Cardiac muscle cell (in vitro differentiated cells and primary cell): ENCODE measurements around the gene ANKRD40CL. TPM values are rescaled to one million over a fixed set of nuclear protein-coding genes. Genes with fewer than 3 reads are reported as not detected.
"Not testable (repeated sequence)": the region's sequence is repeated elsewhere in the genome, so short reads cannot be mapped to it uniquely, and the experiment has no call there.

Experiments
- DNase-seq, 2 donors: peaks; one replicate each; pipeline versions ENCODE4 v3.0.0 to v3.0.0-alpha.2; 2010 to 2017; ENCODE audit warnings: low read depth in 1 of 2, low spot score in 1 of 2
- H3K27ac ChIP-seq: fragments of 200-600 bp; sonication (generic); 2 replicates; pipeline ENCODE4 v1.5.1; 2016
- H3K27me3 ChIP-seq: fragments of 200-600 bp; sonication (generic); 2 replicates; pipeline ENCODE4 v1.6.0; 2016; ENCODE audit warnings: control low read depth
- H3K36me3 ChIP-seq: fragments of 200-600 bp; sonication (generic); 2 replicates; pipeline ENCODE4 v1.5.1; 2016; ENCODE audit warnings: control low read depth
- H3K4me1 ChIP-seq: fragments of 200-600 bp; sonication (generic); 2 replicates; pipeline ENCODE4 v1.8.1; 2017; ENCODE audit warnings: low read depth, mild to moderate bottlenecking, mixed run types
- H3K4me3 ChIP-seq: fragments of 200-600 bp; sonication (generic); 2 replicates; pipeline ENCODE4 v1.5.1; 2016; ENCODE audit warnings: mild to moderate bottlenecking
- H3K9me3 ChIP-seq: fragments of 200-600 bp; sonication (generic); 2 replicates; pipeline ENCODE4 v1.5.1; 2017; ENCODE audit warnings: low read depth, mild to moderate bottlenecking, control low read depth
- CTCF ChIP-seq: IDR thresholded peaks from 2 replicates; pipeline ENCODE4 v1.5.1; 2012; ENCODE audit warnings: low read depth, mild to moderate bottlenecking, low read length
- polyA plus RNA-seq: library from polyadenylated mRNA; unstranded; fragments of >200 nt; fragmentation: Nextera tagmentation; extraction: Ambion mirVana; gene quantifications from 2 replicates; pipeline ENCODE4 v1.2.1, GENCODE V29; 2016
- total RNA-seq: library from RNA; depleted of rRNA; stranded (reverse); fragments of >200 nt; gene quantifications from 2 replicates; pipeline ENCODE4 v1.2.3, GENCODE V29; 2016

ANKRD40CL gene
- total and polyA plus RNA-seq, 2 experiments from 2014 or later: not detected

GRCh38 chr17:50808413-50808812 is 41.1 kb upstream of the ANKRD40CL start:
- Histone ChIP-seq H3K27ac (no peak overlapping the region), H3K4me3 (no peak overlapping the region), H3K4me1 (no peaks in the 10 kb centered on the region), H3K27me3 (no peaks in the 10 kb centered on the region), H3K36me3 (no peaks in the 10 kb centered on the region), H3K9me3 (no peaks in the 10 kb centered on the region)
- no peak for DNase-seq
- no peak for TF ChIP-seq CTCF

DNA sequence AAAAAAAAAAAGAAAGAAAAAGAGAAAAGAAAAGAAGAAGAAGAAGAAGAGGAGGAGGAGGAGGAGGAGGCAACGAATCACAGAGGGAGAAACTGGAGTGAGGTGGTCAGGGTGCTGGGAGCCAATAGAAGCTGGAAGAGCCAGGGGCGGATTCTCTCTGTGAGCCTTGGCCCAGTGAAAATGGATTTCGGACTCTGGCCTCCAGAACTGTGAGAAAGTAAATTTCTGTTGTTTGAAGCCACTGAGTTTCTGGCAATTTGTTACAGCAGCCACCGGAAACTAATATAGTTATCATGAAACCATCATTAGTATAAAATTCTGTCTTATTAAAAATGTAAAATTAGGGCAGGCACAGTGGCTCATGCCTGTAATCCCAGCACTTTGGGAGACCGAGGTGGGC is 40.4 kb upstream of the ANKRD40CL start:
- DNase-seq: no peak
- TF ChIP-seq CTCF: no peak

GRCh38 chr17:50807009-50807408 is 39.7 kb upstream of the ANKRD40CL start:
- peaks cover 5% of the 10 kb centered on the region for H3K4me1 ChIP-seq
- peak in 1 of 2 donors; percentile 62 for DNase-seq
- H3K27me3 ChIP-seq: no peaks in the 10 kb centered on the region
- no peaks in the 10 kb centered on the region for H3K36me3 ChIP-seq
- TF ChIP-seq CTCF: no peak
- no peaks in the 10 kb centered on the region for H3K9me3 ChIP-seq
- no peak overlapping the region for H3K27ac ChIP-seq
- no peak overlapping the region for H3K4me3 ChIP-seq

More for the DNA sequence above, 40.4 kb upstream of the ANKRD40CL start:
- H3K4me3 ChIP-seq: no peak overlapping the region
- H3K4me1 ChIP-seq: no peaks in the 10 kb centered on the region
- no peak overlapping the region for H3K27ac ChIP-seq
- no peaks in the 10 kb centered on the region for H3K27me3 ChIP-seq
- H3K36me3 ChIP-seq: no peaks in the 10 kb centered on the region
- H3K9me3 ChIP-seq: no peaks in the 10 kb centered on the region

GRCh38 chr17:50806141-50806643 is 38.9 kb upstream of the ANKRD40CL start:
- no peaks in the 10 kb centered on the region for H3K36me3 ChIP-seq
- no peak overlapping the region for H3K27ac ChIP-seq
- no peak overlapping the region for H3K4me3 ChIP-seq
- DNase-seq: peak in 1 of 2 donors; percentile 60
- peaks cover 7% of the 10 kb centered on the region for H3K4me1 ChIP-seq
- no peaks in the 10 kb centered on the region for H3K9me3 ChIP-seq
- TF ChIP-seq CTCF: peak; percentile 35
- no peaks in the 10 kb centered on the region for H3K27me3 ChIP-seq

DNA sequence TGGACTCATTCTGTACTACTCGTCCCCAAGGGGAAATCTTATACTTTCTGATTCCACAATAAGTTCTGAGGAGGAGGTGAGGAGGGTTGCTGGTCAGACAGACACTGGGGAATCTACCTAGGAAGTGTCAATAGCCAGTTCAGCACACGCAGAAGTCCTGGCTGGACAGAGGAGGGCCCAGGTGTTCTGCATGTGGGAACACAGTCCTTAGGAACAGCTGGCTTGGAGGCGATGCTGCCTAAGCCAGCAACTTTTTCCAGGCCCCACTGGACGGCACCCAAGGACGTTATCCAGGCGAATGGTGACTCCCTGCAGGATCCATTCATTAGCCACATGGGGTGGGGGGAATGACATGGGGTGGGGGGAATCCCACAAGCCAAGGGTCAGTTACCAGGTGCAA is 38.2 kb upstream of the ANKRD40CL start:
- Histone ChIP-seq H3K9me3 (no peaks in the 10 kb centered on the region), H3K4me1 (peaks cover 7% of the 10 kb centered on the region), H3K27ac (no peak overlapping the region), H3K4me3 (no peak overlapping the region), H3K27me3 (no peaks in the 10 kb centered on the region), H3K36me3 (no peaks in the 10 kb centered on the region)
- no peak for TF ChIP-seq CTCF
- no peak for DNase-seq

DNA sequence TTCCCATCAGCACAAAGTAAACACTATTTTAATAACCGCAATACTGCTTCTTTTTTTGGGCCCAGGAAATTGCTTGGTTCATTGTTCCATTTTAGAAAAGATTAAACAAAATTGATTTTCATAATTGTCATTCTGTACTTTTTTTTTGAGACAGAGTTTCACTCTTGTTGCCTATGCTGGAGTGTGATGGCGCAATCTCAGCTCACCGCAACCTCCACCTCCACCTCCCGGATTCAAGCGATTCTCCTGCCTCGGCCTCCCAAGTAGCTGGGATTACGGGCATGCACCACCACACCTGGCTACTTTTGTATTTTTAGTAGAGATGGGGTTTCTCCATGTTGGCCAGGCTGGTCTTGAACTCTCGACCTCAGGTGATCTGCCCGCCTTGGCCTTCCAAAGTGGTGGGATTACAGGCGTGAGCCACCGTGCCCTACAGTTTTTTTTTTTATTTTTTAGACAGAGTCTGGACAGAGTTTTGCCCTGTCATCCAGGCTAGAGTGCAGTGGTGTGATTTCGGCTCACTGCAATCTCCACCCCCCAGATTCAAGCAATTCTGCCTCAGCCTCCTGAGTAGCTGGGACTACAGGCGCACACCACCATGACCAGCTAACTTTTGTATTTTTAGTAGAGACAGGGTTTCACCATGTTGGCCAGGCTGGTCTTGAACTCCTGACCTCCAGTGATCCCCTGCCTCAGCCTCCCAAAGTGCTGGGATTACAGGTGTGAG is 37.6 kb upstream of the ANKRD40CL start:
- H3K27ac ChIP-seq, H3K9me3 ChIP-seq, H3K36me3 ChIP-seq: not testable (repeated sequence)

More for the DNA sequence above, 37.6 kb upstream of the ANKRD40CL start:
- peaks cover 11% of the 10 kb centered on the region for H3K4me1 ChIP-seq
- H3K4me3 ChIP-seq, H3K27me3 ChIP-seq, DNase-seq: not testable (repeated sequence)
